GM21447 (cell line): Measurements from ENCODE around the gene XG.

ENCODE experiments used
- ATAC-seq: cut with Tn5 transposase; IDR thresholded peaks from one replicate; pipeline ENCODE4 v1.9.1; 2021; ENCODE audit not compliant: unreplicated experiment

Gene XG

GRCh38 chrX:2817036-2817435, 65.2 kb downstream of the XG start:
- no peak for ATAC-seq

- no peak for ATAC-seq
Measured at GRCh38 chrX:2819345-2820135, 67.7 kb downstream of the XG start.

GRCh38 chrX:2820136-2820771, 68.4 kb downstream of the XG start:
- ATAC-seq = no peak

GRCh38 chrX:2823795-2824386, 72.1 kb downstream of the XG start:
- no peak for ATAC-seq

- no peak for ATAC-seq
Measured at GRCh38 chrX:2824886-2825285, 73.0 kb downstream of the XG start.

- no peak for ATAC-seq
Measured at GRCh38 chrX:2828344-2828958, 76.6 kb downstream of the XG start, which contains the start of gene GYG2. TSS of gene GYG2 (plus strand) at chrX:2828930. CDS start at chrX:2830189, 1,259 bp downstream.

GRCh38 chrX:2828959-2829411, 77.1 kb downstream of the XG start:
- ATAC-seq = no peak

GRCh38 chrX:2829469-2830246, 77.8 kb downstream of the XG start:
- ATAC-seq = no peak

GRCh38 chrX:2831471-2832228, 79.8 kb downstream of the XG start:
- no peak for ATAC-seq

GRCh38 chrX:2837961-2838360, 86.1 kb downstream of the XG start:
- ATAC-seq = no peak

- no peak for ATAC-seq
Measured at GRCh38 chrX:2840961-2841360, 89.1 kb downstream of the XG start.

GRCh38 chrX:2841537-2841936, 89.7 kb downstream of the XG start:
- no peak for ATAC-seq

GRCh38 chrX:2846992-2847391, 95.2 kb downstream of the XG start:
- ATAC-seq = no peak

- ATAC-seq = no peak
Measured at GRCh38 chrX:2848871-2849301, 97.0 kb downstream of the XG start.

- ATAC-seq = no peak
Measured at GRCh38 chrX:2854918-2855317, 103.1 kb downstream of the XG start.

- no peak for ATAC-seq
Measured at GRCh38 chrX:2855761-2856160, 103.9 kb downstream of the XG start.

GRCh38 chrX:2857566-2857965, 105.7 kb downstream of the XG start:
- ATAC-seq = no peak

GRCh38 chrX:2859197-2859797, 107.5 kb downstream of the XG start:
- no peak for ATAC-seq

- no peak for ATAC-seq
Measured at GRCh38 chrX:2862404-2862803, 110.6 kb downstream of the XG start.

- no peak for ATAC-seq
Measured at GRCh38 chrX:2863646-2864045, 111.8 kb downstream of the XG start.
